Measurements from ENCODE around the gene ZNF189.

- TF ChIP-seq EGR1 (IDR thresholded peaks at IDR 0.05) (no peak), YY1 (IDR thresholded peaks at IDR 0.05; ENCODE audit: low read depth) (no peak), REST (IDR thresholded peaks at IDR 0.05; ENCODE audit: low read depth) (no peak)
These were observed 45.0 kb upstream of the ZNF189 start for GRCh38 chr9:101353683-101354082.
